Activated T-cell treated with anti-CD3 and anti-CD28 coated beads for 24 hours (primary cell): ENCODE results near the gene SLC39A5.
"Not testable (repeated sequence)": the region's sequence is repeated elsewhere in the genome, so short reads cannot be mapped to it uniquely, and the experiment has no call there.

Experiments used
- DNase-seq: peaks from one replicate; pipeline ENCODE4 v3.0.0-alpha.2; 2020; ENCODE audit warnings: low read depth

The SLC39A5 gene

GRCh38 chr12:56278905-56279304 lies 49.1 kb downstream of the SLC39A5 start:
- no peak for DNase-seq

GRCh38 chr12:56280849-56281248 lies 51.0 kb downstream of the SLC39A5 start:
- DNase-seq = no peak

- no peak for DNase-seq
These were observed 52.2 kb downstream of the SLC39A5 start for GRCh38 chr12:56282030-56282429.

GRCh38 chr12:56282579-56282978 lies 52.7 kb downstream of the SLC39A5 start:
- DNase-seq = no peak

- DNase-seq = not testable (repeated sequence)
These were observed 54.4 kb downstream of the SLC39A5 start for GRCh38 chr12:56284263-56284662.

- DNase-seq = no peak
These were observed 56.4 kb downstream of the SLC39A5 start for GRCh38 chr12:56286044-56286830.
